Activated CD4-positive, alpha-beta T cell treated with anti-CD3 and anti-CD28 coated beads, Interleukin-2, amount 50 U/mL, for 48 hours (primary cell): ENCODE data around the gene SLC9A7.
"Not testable (repeated sequence)": the region's sequence is repeated elsewhere in the genome, so short reads cannot be mapped to it uniquely, and the experiment has no call there.

ENCODE experiments used
- DNase-seq, 2 experiments: peaks; one replicate each; pipeline ENCODE4 v3.0.0-alpha.2; 2020

Gene SLC9A7

GRCh38 chrX:46758956-46759644, at the start of gene SLC9A7:
TSS of gene SLC9A7 (minus strand) at chrX:46759118. CDS start at chrX:46759029, 89 bp downstream.
- peak; percentile 82 to 83 for DNase-seq

- DNase-seq: no peak
Measured at GRCh38 chrX:46805270-46805669, 46.4 kb upstream of the SLC9A7 start.

- no peak for DNase-seq
Measured at GRCh38 chrX:46803140-46803539, 44.2 kb upstream of the SLC9A7 start.

- DNase-seq: peak; percentile 79 to 82
Measured at GRCh38 chrX:46796574-46797191, 37.8 kb upstream of the SLC9A7 start.

- no peak for DNase-seq
Measured at GRCh38 chrX:46793386-46794143, 34.6 kb upstream of the SLC9A7 start.

- DNase-seq: no peak
Measured at GRCh38 chrX:46792810-46793188, 33.9 kb upstream of the SLC9A7 start.

- peak; percentile 21 to 30 for DNase-seq
Measured at GRCh38 chrX:46791927-46792809, 33.2 kb upstream of the SLC9A7 start.

- DNase-seq: no peak
Measured at GRCh38 chrX:46788902-46789301, 30.0 kb upstream of the SLC9A7 start.

GRCh38 chrX:46784437-46784836, 25.5 kb upstream of the SLC9A7 start:
- DNase-seq: not testable (repeated sequence)

GRCh38 chrX:46782034-46782433, 23.1 kb upstream of the SLC9A7 start:
- DNase-seq: no peak

- no peak for DNase-seq
Measured at GRCh38 chrX:46777971-46778810, 19.3 kb upstream of the SLC9A7 start.

GRCh38 chrX:46770817-46771163, 11.9 kb upstream of the SLC9A7 start:
- no peak for DNase-seq

GRCh38 chrX:46770000-46770816, 11.3 kb upstream of the SLC9A7 start:
- DNase-seq: no peak

- DNase-seq: no peak
Measured at GRCh38 chrX:46762963-46763362, 4.0 kb upstream of the SLC9A7 start.

- DNase-seq: no peak
Measured at GRCh38 chrX:46759645-46759974, 692 bp upstream of the SLC9A7 start.

GRCh38 chrX:46758163-46758955, 559 bp downstream of the SLC9A7 start:
- peak; percentile 31 to 35 for DNase-seq

- DNase-seq: no peak
Measured at GRCh38 chrX:46757593-46757992, 1.3 kb downstream of the SLC9A7 start.

GRCh38 chrX:46757052-46757451, 1.9 kb downstream of the SLC9A7 start:
- DNase-seq: no peak

GRCh38 chrX:46755671-46756070, 3.2 kb downstream of the SLC9A7 start:
- no peak for DNase-seq

GRCh38 chrX:46754586-46755061, 4.3 kb downstream of the SLC9A7 start:
- DNase-seq: no peak
